HL-60 (cell line): ENCODE measurements around the gene SYTL3.

ENCODE experiments used
- CTCF ChIP-seq: IDR thresholded peaks from one replicate; pipeline ENCODE4 v1.5.1; 2011; ENCODE audit warnings: low read length, control low read depth, inconsistent platforms; ENCODE audit not compliant: insufficient read depth
- GABPA ChIP-seq: IDR thresholded peaks from 2 replicates; pipeline ENCODE4 v1.6.1; 2012; ENCODE audit warnings: low read depth
- POLR2AphosphoS5 ChIP-seq: IDR thresholded peaks from 2 replicates; pipeline ENCODE4 v1.6.1; 2012; ENCODE audit warnings: low read depth
- REST ChIP-seq: IDR thresholded peaks from 2 replicates; pipeline ENCODE4 v1.6.1; 2012; ENCODE audit warnings: low read depth; ENCODE audit not compliant: insufficient replicate concordance
- SPI1 ChIP-seq: IDR thresholded peaks from 2 replicates; pipeline ENCODE4 v1.6.1; 2012; ENCODE audit warnings: low read depth, mild to moderate bottlenecking, borderline replicate concordance

- no peak for TF ChIP-seq CTCF
- no peak for TF ChIP-seq SPI1
- no peak for TF ChIP-seq POLR2AphosphoS5
- no peak for TF ChIP-seq GABPA
- TF ChIP-seq REST = no peak
Measured at GRCh38 chr6:158713469-158713868, 63.6 kb downstream of the SYTL3 start.
